HepG2 (cell line): ENCODE results near the gene THUMPD1. TPM values are rescaled to one million over a fixed set of nuclear protein-coding genes. Genes with fewer than 3 reads are reported as not detected.

Experiments used
- AFF4 ChIP-seq: sonication (generic); formaldehyde crosslinking; IDR thresholded peaks from 2 replicates; pipeline ENCODE4 v1.4.0; 2020; ENCODE audit warnings: missing genetic modification reagents
- CERS6 ChIP-seq: sonication (generic); formaldehyde crosslinking; IDR thresholded peaks from 2 replicates; pipeline ENCODE4 v1.5.0; 2020; ENCODE audit warnings: missing genetic modification reagents
- GLMP ChIP-seq: sonication (generic); formaldehyde crosslinking; IDR thresholded peaks from 2 replicates; pipeline ENCODE4 v1.9.0; 2021; ENCODE audit warnings: missing genetic modification reagents, mild to moderate bottlenecking, borderline replicate concordance
- HNF1A ChIP-seq, 2 experiments: sonication (generic) in 1 of 2; formaldehyde crosslinking in 1 of 2; IDR thresholded peaks; 2 replicates each; pipeline versions ENCODE4 v1.4.0 to v1.6.1; 2016 to 2020; ENCODE audit warnings: borderline replicate concordance in 1 of 2, low read depth in 1 of 2, mild to moderate bottlenecking in 1 of 2, missing genetic modification reagents in 1 of 2
- HOXD1 ChIP-seq: sonication (generic); formaldehyde crosslinking; IDR thresholded peaks from 2 replicates; pipeline ENCODE4 v1.5.0; 2020; ENCODE audit warnings: missing genetic modification reagents
- JUND ChIP-seq: sonication (generic); formaldehyde crosslinking; IDR thresholded peaks from 2 replicates; pipeline ENCODE4 v1.8.0; 2022; ENCODE audit warnings: mild to moderate bottlenecking, missing genetic modification reagents
- KMT2B ChIP-seq: IDR thresholded peaks from 2 replicates; pipeline ENCODE4 v1.6.1; 2016; ENCODE audit warnings: missing genetic modification reagents, missing compliant biosample characterization
- MED13 ChIP-seq: sonication (generic); formaldehyde crosslinking; IDR thresholded peaks from 2 replicates; pipeline ENCODE4 v1.5.0; 2020; ENCODE audit warnings: missing genetic modification reagents
- MNT ChIP-seq: fragments of 450-650 bp; IDR thresholded peaks from 2 replicates; pipeline ENCODE4 v1.6.1; 2016
- NFIC ChIP-seq: IDR thresholded peaks from 2 replicates; pipeline ENCODE4 v1.6.1; 2012; ENCODE audit warnings: mild to moderate bottlenecking, low read length, inconsistent platforms
- SATB2 ChIP-seq: sonication (generic); formaldehyde crosslinking; IDR thresholded peaks from 2 replicates; pipeline ENCODE4 v1.5.0; 2020; ENCODE audit warnings: missing genetic modification reagents
- TOE1 ChIP-seq: sonication (generic); formaldehyde crosslinking; IDR thresholded peaks from 2 replicates; pipeline ENCODE4 v1.4.0; 2020; ENCODE audit warnings: mild to moderate bottlenecking, missing genetic modification reagents
- ZFP36 ChIP-seq: fragments of 150-350 bp; IDR thresholded peaks from 2 replicates; pipeline ENCODE4 v1.6.1; 2018; ENCODE audit warnings: borderline replicate concordance, low read length, low read depth; ENCODE audit not compliant: partially characterized antibody
- ZFP82 ChIP-seq: sonication (generic); formaldehyde crosslinking; IDR thresholded peaks from 2 replicates; pipeline ENCODE4 v1.5.1; 2020; ENCODE audit warnings: mild to moderate bottlenecking, missing genetic modification reagents, borderline replicate concordance
- ZNF550 ChIP-seq: sonication (generic); formaldehyde crosslinking; IDR thresholded peaks from 2 replicates; pipeline ENCODE4 v1.4.0; 2020; ENCODE audit warnings: mild to moderate bottlenecking, missing genetic modification reagents, borderline replicate concordance
- polyA plus RNA-seq, 8 experiments: library from polyadenylated mRNA; depleted of rRNA in 3 of 8; stranded (reverse) in 7 of 8; unstranded in 1 of 8; fragments of >200 nt; fragmentation: Illumina TruSeq in 4 of 8; extraction: Trizol in 4 of 8; gene quantifications; 2 replicates each; pipeline versions ENCODE4 v1.2.1 to v1.2.3, GENCODE V29; 2011 to 2016; ENCODE audit warnings: low read depth in 4 of 8, missing spikeins in 1 of 8, mixed read lengths in 1 of 8; ENCODE audit not compliant: insufficient read depth in 1 of 8
- total RNA-seq, 5 experiments: library from RNA; depleted of rRNA; stranded (reverse); fragments of >200 nt; fragmentation: Illumina TruSeq; extraction: Trizol; gene quantifications; 2 replicates each; pipeline ENCODE4 v1.2.3, GENCODE V29; 2016; ENCODE audit warnings: low read depth in 1 of 5

Gene THUMPD1
- total and polyA plus RNA-seq, 2 of the 13 experiments (the other 11 are each of a cell fraction or from before 2014, with no cell fraction given): 22.7 to 69.1 TPM

- TF ChIP-seq GLMP (CRISPR knock-in tag) (no peak), MNT (no peak), HNF1A (IDR thresholded peaks at IDR 0.05; ENCODE audit: low read depth) (no peak), HNF1A (CRISPR knock-in tag; IDR thresholded peaks at IDR 0.05; ENCODE audit: borderline replicate concordance) (no peak), CERS6 (no peak), MED13 (CRISPR knock-in tag) (no peak), AFF4 (CRISPR knock-in tag) (no peak), TOE1 (no peak), NFIC (no peak), SATB2 (CRISPR knock-in tag) (no peak), ZFP82 (no peak), ZNF550 (0 out of 2 replicates have a peak, but pooled peaks have one; percentile 45), HOXD1 (no peak), JUND (no peak), ZFP36 (no peak), KMT2B (CRISPR knock-in tag) (no peak)
Measured at GRCh38 chr16:20774703-20775362, 33.2 kb upstream of the THUMPD1 start (continued).
